NCI-H82 treated with DMSO at 0.1 percent for 48 hours (cell line): ENCODE measurements around the gene REXO4.
A peak's percentile ranks its signal among the peaks of the same experiment; 100 is the strongest.
"Not testable (repeated sequence)": the region's sequence is repeated elsewhere in the genome, so short reads cannot be mapped to it uniquely, and the experiment has no call there.

Experiments used
- DNase-seq: peaks from one replicate; lab custom pipeline; 2025; ENCODE audit not compliant: unreplicated experiment; lab: John Stamatoyannopoulos, UW

REXO4 gene

DNA sequence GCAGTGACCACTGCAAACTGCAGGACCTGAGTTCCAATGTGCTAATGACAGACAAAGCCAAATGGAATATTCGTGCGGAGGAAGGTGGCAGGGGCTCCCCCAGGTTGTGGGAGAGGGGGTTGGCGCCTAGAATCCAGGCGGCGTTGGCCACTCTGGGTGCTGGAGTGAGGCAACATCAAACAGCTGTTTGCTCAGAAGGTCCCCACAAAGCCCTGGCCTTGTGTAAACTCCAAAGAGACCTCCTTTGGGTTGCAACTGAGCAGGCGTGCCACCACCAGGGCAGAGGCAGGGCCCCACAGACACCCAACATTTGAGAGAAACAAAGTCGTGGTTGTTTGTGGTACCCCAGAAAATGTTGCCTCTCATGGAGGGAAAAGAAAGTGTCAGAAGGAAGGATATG lies 27.1 kb downstream of the REXO4 start:
- no peak for DNase-seq

DNA sequence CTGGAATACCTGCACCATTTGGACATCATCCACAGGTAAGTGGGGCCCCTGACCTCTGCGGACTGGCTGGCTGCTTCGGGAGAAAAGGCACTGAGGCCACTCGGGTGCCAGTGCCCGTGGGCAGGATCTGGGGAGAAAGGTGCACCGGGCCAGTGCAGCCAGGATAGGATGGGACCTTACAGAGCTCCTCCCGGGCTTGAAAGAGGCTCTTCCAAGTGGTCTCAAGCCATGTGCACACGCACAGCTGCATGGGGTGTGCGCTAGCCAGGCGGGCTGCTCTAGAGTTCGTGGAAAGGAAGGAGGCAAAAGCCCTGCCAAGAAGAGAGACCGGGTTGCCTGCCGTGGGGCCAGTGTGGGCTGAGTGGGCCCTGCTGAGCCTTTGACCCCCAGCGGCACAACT lies 28.2 kb downstream of the REXO4 start:
- no peak for DNase-seq

DNA sequence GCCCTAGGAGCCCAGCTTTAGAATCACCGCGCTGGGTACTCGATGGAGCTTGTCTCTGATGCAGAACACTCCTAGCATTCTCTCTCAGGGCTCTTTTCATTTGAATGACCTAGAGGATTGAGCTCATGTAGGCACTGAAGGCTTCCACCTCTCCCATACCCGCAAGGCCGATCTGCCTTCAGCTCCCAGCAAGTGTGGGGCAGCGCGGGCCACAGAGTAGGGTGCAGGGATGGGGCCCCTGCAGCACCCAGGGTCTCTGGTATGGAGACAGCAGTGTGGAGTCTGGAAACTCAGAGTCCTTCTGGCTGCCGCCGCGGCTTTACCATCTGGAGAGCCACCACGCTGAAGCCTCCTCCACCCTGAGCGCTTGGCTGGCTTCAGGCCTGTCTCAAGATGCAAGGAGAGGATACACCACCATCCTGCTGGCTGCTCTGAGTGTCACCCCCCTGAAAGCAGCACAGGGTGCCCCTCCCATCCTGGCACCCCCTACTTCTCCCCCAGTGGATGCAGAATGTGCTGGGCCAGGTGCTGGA lies 28.7 kb downstream of the REXO4 start:
- no peak for DNase-seq

DNA sequence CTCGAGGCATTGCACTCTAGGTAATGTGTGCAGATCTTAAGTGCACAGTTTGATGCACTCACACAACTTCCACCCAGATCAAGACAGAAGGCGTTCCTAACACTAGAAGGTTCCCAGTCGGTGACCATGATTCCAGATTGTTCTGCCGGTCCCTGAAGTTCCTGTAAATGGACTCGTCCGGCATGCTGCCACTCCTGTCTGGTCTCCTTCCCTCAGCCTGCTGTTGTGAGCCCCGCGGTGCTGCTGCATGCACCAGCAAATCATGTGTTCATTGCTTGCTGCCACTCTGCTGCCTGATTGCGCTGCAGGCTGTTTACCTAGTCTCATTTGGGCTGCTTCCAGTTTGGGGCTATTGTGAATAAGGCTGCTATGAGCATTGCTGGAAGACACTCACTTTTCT lies 30.1 kb downstream of the REXO4 start:
- no peak for DNase-seq

DNA sequence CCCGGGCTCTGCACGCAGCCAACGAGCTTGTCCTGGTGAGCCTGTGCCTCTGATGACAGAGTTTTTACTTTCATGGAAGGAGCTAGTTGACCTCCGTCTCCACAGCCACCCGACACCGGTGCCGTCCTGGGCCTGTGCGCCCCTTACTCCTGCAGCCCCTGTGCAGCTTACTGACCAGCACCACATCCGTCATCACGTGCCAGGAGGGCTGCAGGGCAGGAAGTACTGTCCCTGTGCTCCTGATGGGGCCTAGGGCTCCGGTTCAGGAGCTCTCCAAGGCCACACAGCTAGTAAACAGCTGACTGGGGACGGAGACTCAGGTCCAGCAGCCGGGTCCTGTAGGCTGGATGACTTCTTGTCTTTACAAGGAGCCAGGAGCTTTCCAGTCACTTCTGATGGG lies 31.5 kb downstream of the REXO4 start:
- no peak for DNase-seq

DNA sequence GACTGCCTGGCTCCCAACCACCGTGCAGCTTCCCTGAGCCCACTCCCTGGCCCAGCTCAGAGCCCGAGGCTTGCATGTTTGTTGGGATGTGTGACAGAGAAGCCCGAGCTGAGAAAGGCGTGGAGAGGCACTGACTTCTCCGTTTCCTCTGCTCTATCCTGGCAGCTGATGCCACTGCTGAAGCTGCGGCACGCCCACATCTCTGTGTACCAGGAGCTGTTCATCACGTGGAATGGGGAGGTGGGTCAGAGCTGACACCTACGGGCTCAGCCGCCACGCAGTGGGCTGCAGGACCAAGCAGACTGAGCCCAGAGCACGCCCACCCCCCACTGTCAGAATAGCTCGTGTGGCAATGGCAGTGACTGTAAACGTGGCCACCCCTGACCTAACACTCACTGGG lies 32.4 kb downstream of the REXO4 start:
- no peak for DNase-seq

DNA sequence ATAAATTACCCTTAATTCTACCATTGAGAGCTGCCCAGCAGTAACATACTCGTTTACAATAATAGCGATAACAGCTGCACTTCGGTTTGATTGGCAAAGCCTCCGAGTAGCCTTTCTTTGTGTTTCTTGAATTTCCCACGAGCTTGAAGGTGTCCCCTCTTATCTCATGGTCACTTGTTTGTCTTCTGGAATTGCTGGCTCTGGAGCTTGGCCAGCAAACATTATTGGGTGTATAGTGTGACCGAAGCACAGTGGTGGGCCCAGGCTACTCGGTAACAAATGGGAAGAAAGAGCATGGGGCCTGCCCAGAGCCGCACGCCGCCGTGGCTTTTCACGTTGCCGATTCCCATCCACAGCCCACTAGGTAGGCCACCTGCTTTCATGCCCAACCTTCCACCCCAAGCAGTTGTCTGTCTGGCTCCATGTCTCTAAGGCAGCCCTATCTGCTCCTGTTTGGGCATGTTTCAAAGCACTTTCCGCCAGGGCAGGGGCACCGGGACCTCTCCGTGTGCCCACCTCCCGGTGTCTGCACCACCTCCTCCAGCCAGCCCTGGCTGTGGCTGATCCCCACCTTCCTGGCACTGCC lies 33.0 kb downstream of the REXO4 start:
- no peak for DNase-seq

DNA sequence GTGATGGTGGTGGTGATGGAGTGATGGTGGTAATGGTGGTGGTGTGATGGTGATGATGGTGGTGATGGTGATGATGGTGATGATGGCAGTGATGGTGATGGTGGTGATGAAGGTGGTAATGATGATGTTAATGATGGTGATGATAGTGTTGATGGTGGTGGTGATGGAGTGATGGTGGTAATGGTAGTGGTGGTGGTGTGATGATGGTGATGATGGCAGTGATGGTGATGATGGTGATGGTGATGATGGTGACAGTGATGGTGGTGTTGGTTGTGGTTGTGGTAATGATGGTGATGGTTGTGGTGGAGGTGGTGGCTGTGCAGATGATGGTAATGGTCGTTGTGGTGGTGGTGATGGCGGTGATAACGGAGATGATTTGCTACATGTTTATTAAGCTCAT lies 34.4 kb downstream of the REXO4 start:
- DNase-seq, result no peak

DNA sequence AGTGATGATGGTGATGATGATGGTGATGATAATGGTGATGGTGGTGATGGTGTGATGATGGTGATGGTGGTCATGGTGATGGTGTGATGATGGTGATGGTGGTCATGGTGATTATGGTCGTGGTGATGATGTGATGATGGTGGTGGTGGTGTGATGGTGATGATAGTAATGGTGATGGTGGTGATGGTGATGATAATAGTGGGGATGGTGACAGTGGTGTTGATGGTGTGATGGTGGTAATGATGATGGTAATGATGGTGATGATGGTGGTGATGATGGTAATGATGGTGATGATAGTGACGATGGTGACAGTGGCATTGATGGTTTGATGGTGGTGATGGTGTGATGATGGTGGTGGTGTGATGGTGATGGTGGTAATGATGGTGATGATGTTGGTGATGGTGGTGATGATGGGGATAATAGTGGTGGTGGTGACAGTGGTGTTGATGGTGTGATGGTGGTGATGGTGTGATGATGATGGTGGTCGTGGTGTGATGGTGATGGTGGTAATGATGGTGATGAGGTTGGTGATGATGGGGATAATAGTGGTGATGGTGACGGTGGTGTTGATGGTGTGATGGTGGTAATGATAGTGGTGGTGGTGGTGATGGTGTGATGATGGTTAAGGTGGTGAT lies 35.2 kb downstream of the REXO4 start:
- DNase-seq, result no peak

DNA sequence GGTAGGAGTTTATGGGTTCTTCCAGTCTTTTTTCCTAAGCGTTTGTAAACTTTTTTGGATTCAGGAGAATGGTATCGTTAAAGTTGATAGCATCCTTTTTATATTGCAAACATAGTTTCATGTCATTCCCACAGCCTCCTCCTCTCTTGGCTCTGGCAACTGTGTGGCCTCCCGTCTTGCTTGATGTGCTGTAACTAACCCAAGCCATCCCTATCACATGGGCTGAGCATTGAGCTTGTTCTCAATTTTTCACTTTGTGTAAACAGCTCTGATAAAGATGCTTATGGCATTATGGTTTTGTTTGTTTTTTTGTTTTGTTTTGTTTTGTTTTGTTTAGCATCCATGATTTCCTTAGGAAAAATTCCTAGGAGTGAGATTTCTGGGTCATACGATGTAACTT lies 37.1 kb downstream of the REXO4 start:
- DNase-seq, result no peak

DNA sequence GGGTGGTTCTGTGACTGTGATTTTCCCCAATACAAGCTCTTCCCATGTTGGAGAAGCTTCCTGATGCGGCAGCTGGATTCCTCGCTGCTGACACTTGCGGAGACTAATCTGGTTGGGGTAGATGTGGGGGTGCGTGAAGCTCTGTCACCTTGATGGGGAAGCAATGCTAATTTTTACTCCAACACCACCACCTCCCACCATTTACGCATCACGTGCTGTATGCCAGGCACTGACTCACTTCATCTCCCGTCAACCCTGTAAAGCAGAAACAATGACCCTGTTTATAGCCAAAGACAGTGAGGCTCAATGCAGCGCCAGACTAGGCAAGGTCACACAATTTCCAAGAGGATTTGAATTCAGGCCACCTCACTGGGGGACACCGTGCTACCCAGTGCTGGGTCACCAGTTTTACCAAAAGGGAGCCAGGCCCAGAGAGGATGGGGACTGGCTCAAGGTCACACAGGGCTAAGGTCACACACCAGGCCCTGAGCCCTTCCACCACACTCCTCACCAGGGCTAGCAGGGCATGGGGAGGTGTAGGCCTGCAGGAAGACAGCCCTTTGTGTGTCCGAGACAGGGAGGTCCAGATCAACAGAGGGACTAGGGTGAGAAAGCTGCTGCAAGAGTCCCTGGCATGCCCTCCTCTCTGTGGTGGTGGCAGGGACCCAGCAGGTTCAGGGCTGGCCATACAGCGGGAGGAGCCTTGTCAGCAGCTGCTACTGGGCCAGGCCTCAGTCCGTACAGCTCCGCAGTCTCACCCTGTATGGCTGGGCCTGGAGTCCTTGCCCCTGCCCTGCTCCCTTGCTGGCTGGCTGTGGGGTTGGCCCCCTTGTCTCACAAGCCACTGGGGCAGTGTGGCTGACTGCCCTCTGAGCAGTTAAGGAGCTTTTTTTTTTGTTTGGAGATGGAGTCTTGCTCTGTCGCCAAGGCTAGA lies 38.4 kb downstream of the REXO4 start:
- DNase-seq, result no peak

DNA sequence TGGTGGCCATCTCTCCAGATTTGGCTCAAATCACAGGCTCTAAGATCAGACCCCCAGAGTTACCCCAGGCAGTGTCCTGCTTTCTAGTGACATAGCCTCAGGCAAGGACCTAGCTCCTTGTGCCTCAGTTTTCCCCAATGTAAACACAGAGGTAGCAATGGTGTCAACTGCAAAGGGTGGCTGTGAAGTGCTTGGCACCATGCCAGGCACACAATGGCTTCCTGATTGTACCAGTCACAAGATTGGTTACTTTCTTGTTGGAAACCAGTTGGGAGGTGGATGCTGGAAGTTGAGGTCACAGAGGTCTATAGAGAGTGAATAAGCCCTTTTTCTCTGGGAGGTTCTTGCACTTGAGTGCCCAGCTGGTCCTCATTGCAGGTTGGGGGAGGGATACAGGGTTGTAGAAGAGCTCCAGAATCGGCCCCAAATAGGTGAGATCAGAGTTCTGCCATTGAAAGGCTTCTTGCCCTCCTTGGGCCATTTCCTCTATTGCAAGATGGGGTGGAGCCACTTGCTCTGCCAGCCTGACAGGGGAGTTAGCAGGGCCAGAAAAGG lies 39.3 kb downstream of the REXO4 start:
- no peak for DNase-seq

DNA sequence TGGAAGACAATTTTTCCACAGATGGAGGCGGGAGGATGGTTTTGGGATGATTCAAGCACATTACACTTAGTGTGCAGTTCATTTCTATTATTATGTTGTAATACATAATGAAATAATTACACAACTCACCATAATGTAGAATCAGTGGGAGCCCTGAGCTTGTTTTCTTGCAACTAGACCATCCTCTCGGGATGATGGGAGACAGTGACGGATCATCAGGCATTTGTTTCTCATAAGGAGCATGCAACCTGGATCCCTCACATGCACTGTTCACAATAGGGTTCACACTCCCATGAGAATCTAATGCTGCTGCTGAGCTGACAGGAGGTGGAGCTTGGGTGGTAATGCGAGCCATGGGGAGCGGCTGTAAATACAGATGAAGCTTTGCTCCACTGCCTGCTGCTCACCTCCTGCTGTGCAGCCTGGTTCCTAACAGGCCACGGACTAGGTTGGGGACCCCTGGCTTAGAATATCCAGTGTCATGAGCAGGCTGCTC lies 40.0 kb downstream of the REXO4 start:
- no peak for DNase-seq

DNA sequence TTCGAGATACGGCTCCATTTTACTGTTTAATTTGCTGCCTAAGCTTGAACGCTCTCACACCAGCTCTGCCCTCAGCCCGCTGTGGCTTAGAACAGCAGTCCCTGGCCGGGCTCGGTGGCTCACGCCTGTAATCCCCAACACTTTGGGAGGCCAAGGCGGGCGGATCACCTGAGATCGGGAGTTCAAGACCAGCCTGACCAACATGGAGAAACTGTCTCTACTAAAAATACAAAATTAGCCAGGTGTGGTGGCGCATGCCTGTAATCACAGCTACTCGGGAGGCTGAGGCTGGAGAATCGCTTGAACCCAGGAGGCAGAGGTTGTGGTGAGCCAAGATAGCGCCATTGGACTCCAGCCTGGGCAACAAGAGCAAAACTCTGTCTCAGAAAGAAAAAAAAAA lies 40.5 kb downstream of the REXO4 start:
- DNase-seq, result not testable (repeated sequence)

DNA sequence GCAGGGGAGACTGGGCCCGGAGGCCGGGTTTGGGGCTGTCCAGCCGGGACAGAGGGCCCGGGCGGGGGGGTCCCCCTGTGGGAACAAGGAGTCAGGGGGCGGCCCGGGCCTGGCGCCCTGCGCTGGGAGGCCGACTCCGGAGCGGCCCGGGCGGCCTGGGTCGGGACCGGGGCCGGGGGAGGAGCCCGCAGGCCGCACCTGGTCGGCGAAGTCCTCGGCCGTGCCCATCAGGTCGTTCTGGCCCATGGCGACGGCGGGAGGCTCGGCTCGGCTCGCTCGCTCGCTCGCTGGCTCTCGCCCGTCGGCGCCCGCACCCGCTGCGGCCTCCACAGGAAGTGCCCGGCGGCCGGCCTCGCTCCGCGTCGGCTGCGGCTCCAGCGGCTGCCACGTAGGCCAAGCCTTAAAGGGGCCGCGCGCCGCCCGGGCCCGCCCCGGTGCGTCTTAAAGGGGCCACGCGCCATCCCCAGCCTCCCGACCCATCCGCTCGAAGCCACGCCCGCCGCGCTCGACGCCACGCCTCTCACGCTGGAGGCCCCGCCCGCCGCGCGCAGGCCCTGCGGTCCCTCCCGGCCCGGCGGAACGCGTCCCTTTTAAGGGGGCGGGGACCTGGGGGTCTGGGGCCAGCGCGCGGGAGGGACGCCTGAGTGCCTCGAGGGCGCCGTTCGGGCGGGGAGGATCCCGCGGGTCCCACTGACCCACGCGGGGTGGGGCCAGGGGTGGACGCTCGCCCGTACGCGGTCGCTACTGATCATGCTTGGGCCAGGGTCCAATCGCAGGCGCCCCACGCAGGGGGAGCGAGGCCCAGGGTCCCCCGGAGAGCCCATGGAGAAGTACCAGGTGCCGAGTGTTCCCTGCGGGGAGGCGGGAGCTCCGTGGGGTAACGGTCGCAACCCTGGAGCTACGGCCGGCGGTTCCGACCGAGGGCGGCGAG lies 41.8 kb downstream of the REXO4 start, which contains the start of the genes STKLD1 and SURF4:
Gene STKLD1 (plus strand): TSS at position 643 of the 931 bp plus-strand sequence. CDS start 108 bp downstream, at position 751.
Gene SURF4 (minus strand): TSS at position 337 of the 931 bp plus-strand sequence. CDS start 91 bp downstream, at position 246.
- DNase-seq, result peak; percentile 80

DNA sequence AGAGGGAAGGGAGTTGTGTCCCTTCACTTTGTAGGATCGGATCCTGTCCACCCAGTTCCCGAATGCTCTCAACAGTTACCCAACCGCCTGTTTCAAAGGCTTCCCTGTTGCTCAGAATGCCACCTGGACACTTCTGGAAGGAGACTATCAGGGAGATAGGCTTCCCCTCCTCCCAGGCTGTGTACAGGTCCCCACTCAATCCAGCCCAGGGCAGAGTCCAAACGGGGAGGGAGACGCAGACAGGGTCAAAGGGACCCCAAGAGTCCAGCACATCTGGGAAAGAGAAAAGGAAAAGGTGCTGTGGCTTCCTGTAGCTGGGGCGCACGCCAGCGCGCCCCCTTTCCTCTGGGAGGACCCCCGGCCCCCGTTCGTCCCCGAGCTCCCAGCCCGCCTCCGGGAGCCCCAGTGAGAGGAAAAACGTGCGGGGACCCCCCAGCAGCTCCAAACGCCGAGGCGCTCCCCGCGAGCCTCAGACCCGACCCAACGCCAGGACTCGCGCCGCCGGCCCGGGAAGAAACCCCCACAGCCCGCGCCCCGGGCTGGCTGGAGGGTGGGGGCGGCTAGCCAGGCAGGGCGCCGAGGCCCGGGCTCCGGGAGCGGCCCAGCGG lies 42.6 kb downstream of the REXO4 start:
- no peak for DNase-seq

DNA sequence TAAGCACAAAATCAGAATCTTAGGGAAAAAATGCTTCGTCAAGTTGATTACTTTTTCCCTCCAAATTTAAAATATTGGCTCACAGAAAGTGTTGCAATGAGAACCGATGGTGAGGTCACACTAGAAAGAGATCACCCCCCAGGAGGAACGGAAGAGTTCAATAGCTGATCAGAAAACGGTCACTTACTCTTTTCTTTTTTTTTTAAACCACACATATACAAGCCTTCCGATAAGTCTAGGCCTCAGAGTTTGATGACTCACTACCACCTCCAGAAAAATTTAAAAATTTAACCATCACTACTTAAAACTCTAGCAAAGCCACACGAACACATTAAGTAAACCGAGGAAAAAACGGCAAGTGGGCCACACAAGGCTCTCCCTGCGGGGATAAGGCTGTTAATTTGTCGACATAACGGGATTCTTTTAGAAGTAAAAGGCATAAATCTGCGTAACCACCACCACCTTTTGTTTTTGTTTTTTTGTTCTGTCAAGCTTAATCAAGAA lies 43.1 kb downstream of the REXO4 start:
- no peak for DNase-seq

DNA sequence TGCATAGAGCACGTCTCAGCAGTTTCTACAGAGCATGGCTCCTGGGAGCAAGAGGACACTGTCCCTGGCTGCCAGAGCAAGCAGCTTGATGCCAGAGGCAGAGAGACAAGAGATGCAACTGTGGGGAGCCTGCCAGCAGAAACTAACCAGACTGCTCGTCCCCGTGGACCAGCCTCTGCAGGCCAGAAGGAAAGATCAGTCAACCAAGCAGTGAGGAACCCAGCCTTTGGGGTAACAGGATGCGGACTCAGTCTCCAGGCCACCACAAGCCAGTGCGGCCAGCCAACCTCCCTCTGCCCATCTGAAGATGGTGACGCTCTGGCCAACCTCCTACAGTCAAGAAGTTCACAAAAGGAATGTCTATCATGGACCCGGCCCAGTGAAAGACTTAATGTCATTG lies 45.7 kb downstream of the REXO4 start:
- no peak for DNase-seq

DNA sequence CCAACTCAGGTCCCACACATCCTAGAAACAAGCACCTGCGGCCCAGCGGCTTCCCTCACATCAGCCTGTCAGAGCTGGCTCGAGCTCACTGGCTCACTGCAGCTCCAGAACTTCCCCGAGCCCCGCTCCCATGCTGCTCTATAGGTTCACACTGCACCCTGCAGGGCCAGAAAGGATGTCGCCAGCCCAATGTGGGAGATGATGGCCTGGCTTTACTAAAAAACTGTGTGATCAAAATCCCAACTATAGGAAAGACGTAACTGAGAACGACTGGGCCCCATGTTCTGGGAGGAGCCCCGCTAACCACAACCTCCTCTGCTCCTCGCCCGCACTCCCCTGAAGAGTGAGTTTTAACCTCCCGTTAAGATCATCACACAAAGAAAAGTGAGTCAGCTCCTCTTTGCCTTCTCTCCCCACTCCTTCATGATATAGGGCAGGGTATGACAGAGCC lies 46.5 kb downstream of the REXO4 start:
- no peak for DNase-seq
